ENCODE results near the gene COMMD7. TPM values are rescaled to one million over a fixed set of nuclear protein-coding genes. Genes with fewer than 3 reads are reported as not detected.

Gene COMMD7
- total and polyA plus RNA-seq, 9 of the 15 experiments (the other 6 are each of a cell fraction or from before 2014, with no cell fraction given) = 11.9 to 69.1 (median 34.7) TPM

DNA sequence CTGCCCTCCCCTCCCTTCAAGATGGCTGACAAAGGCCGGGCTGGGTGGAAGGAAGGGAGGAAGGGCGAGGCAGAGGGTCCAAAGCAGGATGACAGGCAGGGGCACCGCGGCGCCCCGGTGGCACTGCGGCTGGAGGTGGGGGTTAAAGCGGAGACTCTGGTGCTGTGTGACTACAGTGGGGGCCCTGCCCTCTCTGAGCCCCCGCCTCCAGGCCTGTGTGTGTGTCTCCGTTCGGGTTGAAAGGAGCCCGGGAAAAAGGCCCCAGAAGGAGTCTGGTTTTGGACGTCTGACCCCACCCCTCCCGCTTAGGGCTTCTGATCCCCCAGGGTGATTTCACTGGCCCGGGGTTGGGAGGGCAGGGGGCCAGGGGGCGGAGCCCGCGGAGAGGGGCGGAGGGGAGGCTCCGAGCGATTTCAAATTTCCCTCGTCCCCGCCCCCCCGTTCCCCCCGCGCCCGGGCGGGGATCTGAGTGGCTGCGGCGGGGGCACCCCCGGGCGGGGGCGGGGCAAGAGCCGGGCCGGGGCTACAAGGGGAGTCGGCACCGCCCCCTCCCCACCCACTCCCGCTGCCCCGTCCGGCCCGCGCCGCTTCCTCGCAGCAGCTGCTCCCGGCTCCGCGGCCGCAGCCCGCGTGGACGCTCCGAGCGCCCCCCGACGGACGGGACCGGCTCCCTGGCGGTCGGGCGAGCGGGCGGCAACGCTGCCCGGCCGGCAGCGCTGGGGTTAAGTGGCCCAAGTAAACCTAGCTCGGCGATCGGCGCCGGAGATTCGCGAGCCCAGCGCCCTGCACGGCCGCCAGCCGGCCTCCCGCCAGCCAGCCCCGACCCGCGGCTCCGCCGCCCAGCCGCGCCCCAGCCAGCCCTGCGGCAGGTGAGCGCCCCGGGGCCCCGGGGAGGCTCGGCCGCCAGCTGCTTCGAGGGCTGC is 18.8 kb upstream of the COMMD7 start, which contains the start of gene DNMT3B (continued):
- TF ChIP-seq, protein P1, sequence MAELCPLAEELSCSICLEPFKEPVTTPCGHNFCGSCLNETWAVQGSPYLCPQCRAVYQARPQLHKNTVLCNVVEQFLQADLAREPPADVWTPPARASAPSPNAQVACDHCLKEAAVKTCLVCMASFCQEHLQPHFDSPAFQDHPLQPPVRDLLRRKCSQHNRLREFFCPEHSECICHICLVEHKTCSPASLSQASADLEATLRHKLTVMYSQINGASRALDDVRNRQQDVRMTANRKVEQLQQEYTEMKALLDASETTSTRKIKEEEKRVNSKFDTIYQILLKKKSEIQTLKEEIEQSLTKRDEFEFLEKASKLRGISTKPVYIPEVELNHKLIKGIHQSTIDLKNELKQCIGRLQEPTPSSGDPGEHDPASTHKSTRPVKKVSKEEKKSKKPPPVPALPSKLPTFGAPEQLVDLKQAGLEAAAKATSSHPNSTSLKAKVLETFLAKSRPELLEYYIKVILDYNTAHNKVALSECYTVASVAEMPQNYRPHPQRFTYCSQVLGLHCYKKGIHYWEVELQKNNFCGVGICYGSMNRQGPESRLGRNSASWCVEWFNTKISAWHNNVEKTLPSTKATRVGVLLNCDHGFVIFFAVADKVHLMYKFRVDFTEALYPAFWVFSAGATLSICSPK (IDR thresholded peaks at IDR 0.05; ENCODE audit: borderline replicate concordance) = no peak
- TF ChIP-seq ADNP (tag; IDR thresholded peaks at IDR 0.05) (peak; percentile 70), SMC3 (conservative IDR thresholded peaks at IDR 0.05; ENCODE audit: insufficient read depth, low read depth, low read length) (no peak), MAFF (IDR thresholded peaks at IDR 0.05; ENCODE audit: low read length) (no peak), HDAC3 (IDR thresholded peaks at IDR 0.05; ENCODE audit: borderline replicate concordance, partially characterized antibody) (no peak), KDM4B (IDR thresholded peaks at IDR 0.05; ENCODE audit: borderline replicate concordance in 2 of 2, low read depth in 1 of 2) (peak in 1 of 2 experiments; percentile 37; a peak in 1 of 4 replicates), NFRKB (IDR thresholded peaks at IDR 0.05; ENCODE audit: low read depth) (peak; percentile 95), TFAP4 (CRISPR knock-in tag; IDR thresholded peaks at IDR 0.05; ENCODE audit: borderline replicate concordance) (peak; percentile 45), ZNF584 (CRISPR knock-in tag; IDR thresholded peaks at IDR 0.05; ENCODE audit: low read depth) (no peak), XRCC5 (IDR thresholded peaks at IDR 0.05; ENCODE audit: low read depth, low read length) (no peak), ZFX (CRISPR knock-in tag; IDR thresholded peaks at IDR 0.05) (peak; percentile 82), GMEB1 (CRISPR knock-in tag; IDR thresholded peaks at IDR 0.05) (0 out of 2 replicates have a peak, but pooled peaks have one; percentile 39), NCOA6 (IDR thresholded peaks at IDR 0.05) (no peak), POLR2B (IDR thresholded peaks at IDR 0.05; ENCODE audit: low read depth, partially characterized antibody) (peak; percentile 57), MCM3 (IDR thresholded peaks at IDR 0.05) (no peak), RCOR1 (IDR thresholded peaks at IDR 0.05; ENCODE audit: borderline replicate concordance in 1 of 2, low read depth in 2 of 2, low read length in 2 of 2) (peak in 1 of 2 experiments; percentile 73; a peak in 2 of 4 replicates), THAP7 (CRISPR knock-in tag; IDR thresholded peaks at IDR 0.05) (no peak), ZBTB1 (CRISPR knock-in tag; IDR thresholded peaks at IDR 0.05; ENCODE audit: borderline replicate concordance, low read depth) (peak; percentile 37; the same call in 1 of the 2 replicates), TARDBP (IDR thresholded peaks at IDR 0.05) (peak; percentile 76; the same call in 1 of the 2 replicates), TEAD1 (CRISPR knock-in tag; IDR thresholded peaks at IDR 0.05) (peak in 1 of 2 experiments; percentile 49; a peak in 1 of 4 replicates), YBX1 (IDR thresholded peaks at IDR 0.05) (no peak)
